SH-SY5Y (cell line): Measurements from ENCODE around the gene MRGPRE.

Source experiments
- GATA2 ChIP-seq: IDR thresholded peaks from 2 replicates; pipeline ENCODE4 v1.6.1; 2011; ENCODE audit warnings: mild to moderate bottlenecking, low read depth, low read length
- GATA3 ChIP-seq: IDR thresholded peaks from 2 replicates; pipeline ENCODE4 v1.6.1; 2011; ENCODE audit warnings: low read depth, mild to moderate bottlenecking, low read length, moderate library complexity

Gene MRGPRE

GRCh38 chr11:3182462-3182852, 49.8 kb downstream of the MRGPRE start:
- TF ChIP-seq GATA2 = no peak
- TF ChIP-seq GATA3 = no peak

GRCh38 chr11:3181725-3182461, 50.3 kb downstream of the MRGPRE start:
- no peak for TF ChIP-seq GATA2
- no peak for TF ChIP-seq GATA3

- no peak for TF ChIP-seq GATA2
- no peak for TF ChIP-seq GATA3
These were observed 51.3 kb downstream of the MRGPRE start for GRCh38 chr11:3180869-3181268.

DNA sequence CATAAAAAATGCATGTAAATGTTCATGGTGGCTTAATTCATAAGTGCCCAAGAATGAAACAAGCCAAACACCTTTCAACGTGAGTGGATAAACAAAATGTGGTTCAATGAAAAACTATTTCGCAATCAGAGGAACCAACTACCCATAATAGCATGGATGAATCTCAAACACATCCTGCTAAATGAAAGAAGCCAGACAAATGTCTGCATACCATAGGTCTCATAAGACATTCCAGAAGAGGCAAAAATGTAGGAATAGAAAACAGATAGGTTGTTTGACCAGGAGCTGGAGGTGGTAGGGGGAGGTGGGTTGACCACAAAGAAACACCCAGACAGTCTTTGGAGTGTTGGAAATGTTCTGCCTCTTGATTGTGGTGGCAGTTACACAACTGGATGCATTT, 53.9 kb downstream of the MRGPRE start:
- TF ChIP-seq GATA2 (no peak), GATA3 (no peak)

- TF ChIP-seq GATA2 (no peak), GATA3 (no peak)
These were observed 54.3 kb downstream of the MRGPRE start for GRCh38 chr11:3177931-3178330.
